ENCODE measurements around the gene UNC80.

- TF ChIP-seq CTCF (optimal IDR thresholded peaks at IDR 0.05 in 1 of 3, IDR thresholded peaks at IDR 0.05 in 1 of 3, conservative IDR thresholded peaks at IDR 0.05 in 1 of 3; ENCODE audit: extremely low read depth in 1 of 3, insufficient read depth in 2 of 3, low read length in 3 of 3) (no peak), EZH2 (IDR thresholded peaks at IDR 0.05; ENCODE audit: low read length) (no peak)
Measured at GRCh38 chr2:209741953-209742352, 29.7 kb upstream of the UNC80 start.

Measured in keratinocyte (primary cell).